GM12892 (cell line): ENCODE data around the gene ITGB3BP.

Source experiments
- POLR2A ChIP-seq: IDR thresholded peaks from 2 replicates; pipeline ENCODE4 v1.6.1; 2011; ENCODE audit warnings: low read depth, low read length, control low read depth
- POLR2AphosphoS5 ChIP-seq: IDR thresholded peaks from 2 replicates; pipeline ENCODE4 v1.6.1; 2011; ENCODE audit warnings: low read depth, low read length, control low read depth
- TAF1 ChIP-seq: IDR thresholded peaks from 2 replicates; pipeline ENCODE4 v1.6.1; 2011; ENCODE audit warnings: low read depth, mild to moderate bottlenecking, control low read depth, low read length, borderline replicate concordance

- TF ChIP-seq POLR2A, result no peak
- no peak for TF ChIP-seq TAF1
- no peak for TF ChIP-seq POLR2AphosphoS5
These were observed 10.9 kb upstream of the ITGB3BP start for GRCh38 chr1:63533931-63534330.
